HG03565 (cell line): ENCODE data around the gene PSMG3.

Source experiments
- ATAC-seq: cut with Tn5 transposase; IDR thresholded peaks from one replicate; pipeline ENCODE4 v1.9.1; 2021; ENCODE audit warnings: mild to moderate bottlenecking, moderate library complexity; ENCODE audit not compliant: unreplicated experiment

The PSMG3 gene

DNA sequence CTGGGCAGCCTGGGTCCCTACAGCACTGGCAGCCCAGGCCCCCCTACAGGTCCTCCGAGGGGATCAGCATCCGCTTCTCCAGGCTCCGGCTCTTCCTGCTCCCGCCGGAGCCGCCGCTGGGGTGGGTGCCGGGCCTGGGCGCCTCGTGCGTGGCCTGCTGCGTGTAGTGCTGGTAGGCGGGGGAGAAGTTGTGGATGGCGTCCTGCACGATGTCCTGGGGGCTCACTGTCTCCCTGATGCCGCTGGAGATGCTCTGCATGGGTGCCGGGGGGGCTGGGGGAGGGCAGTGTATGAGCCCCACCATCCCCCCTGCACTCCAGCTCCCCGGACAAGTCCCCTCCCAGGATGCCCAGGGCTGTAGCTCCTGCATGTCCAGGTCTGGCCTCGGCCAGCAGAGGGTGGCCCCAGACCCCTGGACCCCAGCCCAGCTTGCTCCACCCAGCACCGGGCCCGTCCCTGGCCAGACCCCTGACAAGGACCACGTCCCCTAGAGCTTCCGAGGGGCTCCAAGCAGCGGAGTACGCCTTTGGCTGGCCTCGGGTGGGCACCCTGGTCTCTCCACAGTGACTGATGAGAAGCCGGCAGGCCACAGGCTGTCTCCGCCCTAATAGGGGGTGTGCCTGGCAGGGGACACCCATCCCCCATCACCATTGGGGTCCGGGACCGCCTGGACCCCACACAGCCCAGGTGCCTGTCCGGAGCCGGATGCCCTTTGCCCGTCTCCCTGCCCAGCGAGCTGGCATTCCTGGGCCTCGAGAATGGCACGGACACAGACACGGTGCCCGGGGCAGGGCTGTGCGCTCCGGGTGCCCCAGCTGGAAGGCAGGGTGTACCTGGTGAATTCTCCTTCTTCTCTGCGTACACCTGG lies 22.7 kb downstream of the PSMG3 start:
- no peak for ATAC-seq

DNA sequence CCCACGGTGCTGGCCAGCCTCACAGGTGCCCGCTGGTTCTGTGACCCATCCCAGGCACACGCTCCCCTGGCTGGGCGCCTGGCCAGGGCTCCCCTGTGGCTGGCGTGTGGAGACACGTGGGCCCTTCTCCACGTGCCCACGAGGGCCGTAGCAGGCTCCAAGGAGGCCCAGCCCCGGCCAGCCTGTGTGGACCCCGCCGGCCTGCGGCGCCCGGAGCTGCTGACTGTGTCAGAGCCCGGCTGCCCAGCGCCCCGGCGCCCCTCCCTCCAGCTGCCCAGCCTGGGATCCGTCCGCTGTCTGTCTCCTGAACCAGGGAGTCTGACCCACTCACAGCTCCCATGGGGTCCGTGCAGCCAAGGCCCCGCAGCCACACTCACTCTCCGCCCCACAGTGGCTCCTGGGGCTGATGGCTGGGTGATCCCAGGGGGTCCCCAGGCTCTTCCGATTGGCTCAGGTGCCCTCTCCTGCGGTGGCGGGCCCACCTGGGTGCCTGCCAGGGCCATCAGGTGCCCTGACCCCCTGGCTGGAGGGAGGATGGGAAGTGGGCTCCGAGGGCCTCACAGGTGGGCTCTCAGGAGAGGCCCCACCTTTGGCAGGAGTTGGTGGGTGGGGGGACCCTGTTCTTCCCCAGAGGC lies 23.4 kb downstream of the PSMG3 start:
- ATAC-seq, result no peak

DNA sequence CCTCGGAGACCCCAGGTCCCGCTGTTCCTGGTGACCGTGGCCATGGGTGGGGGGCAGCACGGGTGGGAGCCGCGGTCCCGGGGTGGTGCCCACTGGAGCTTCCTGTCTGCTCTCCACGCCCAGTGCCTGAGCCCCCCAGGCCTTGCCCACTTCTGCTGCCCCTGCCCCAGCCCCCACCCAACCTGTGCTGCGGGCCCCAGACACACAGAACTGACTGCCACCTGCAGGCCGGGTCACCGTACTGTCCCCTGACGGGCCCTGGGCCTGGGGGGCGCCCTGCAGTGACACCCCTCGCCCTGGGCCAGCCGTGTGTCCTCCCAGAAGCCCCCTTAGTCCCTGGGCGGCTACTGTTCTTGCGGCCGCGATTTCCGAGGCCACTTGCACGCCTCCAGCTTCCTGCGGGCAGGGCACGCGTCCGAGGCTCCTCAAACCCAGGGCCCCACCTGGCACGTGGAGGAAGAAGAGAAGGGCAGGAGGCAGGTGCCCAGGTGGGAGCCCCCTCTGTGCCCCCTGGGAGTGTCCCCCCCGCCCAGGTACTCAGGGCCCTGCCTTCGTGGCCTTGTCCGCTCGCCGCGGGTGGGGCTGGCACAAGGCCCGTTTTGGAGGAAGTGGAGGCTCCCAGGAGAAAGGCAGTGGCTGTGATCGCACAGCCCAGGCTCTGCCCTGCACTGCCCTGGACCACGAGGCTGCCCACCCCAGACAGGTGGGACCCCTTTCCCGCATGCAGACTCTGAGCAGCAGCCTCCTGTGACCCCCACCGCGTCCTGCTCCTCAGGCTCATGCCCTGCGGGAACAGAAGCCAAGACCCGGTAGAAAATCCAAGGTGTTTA lies 24.2 kb downstream of the PSMG3 start:
- ATAC-seq, result no peak

DNA sequence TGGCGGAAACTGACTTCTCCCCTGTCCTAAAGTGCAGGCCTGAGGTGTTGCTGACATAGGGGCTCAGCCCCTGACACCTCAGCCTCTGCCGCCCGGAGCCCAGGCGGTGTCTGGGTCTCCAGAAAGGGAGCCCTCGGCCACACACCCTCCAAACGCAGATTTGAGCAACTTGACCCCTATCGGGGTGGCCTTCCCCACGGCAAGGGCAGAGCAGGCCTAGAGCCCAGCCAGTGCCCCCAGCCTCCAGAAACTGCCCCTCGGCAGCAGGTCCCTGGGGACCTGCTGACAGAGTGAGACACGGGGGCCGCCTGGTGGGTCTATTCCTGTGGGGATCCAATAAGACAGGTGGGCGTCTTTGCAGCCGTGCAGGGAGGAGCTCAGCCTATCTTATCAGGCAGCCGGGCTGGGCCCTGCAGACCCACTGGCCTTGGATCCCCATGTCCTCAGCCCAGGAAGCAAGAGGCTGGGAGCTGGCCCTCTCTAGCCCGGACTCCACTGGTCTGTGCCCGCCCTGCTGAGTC lies 24.9 kb downstream of the PSMG3 start:
- ATAC-seq, result no peak

DNA sequence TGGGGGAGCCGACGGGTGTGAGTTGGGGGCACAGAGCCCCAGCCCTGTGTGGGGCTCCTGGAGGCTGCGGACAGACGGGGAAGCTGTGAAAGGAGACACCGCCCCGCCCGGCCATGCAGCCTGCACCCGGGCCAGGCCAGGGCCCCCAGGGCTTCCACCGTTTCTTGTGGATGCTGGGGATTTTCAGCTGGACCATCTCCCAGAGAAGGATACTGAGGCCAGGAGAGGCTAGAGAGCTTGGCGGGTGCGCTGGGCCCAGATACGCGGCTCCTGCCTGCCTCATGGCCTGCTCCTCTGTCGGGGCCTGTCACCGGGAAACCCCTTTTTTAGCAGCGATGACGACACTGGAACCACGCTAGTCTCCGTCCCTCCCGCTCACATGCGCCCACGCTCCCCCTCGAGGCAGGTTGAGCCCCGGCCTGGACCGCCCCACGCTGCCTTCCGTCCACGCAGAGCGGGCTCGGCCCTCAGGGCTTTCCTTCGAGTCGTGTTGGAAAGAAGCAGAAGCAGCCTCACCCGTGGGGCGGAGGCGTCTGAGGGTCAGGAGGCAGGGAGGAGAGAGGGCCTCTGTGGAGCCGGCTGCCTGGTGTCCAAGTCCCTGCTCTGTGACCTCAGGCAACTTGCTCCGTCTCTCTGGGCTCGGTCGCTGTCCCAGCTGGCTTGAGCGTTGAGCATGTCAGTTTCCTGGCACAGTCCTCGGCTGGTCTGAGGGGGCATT lies 25.5 kb downstream of the PSMG3 start:
- ATAC-seq, result no peak

DNA sequence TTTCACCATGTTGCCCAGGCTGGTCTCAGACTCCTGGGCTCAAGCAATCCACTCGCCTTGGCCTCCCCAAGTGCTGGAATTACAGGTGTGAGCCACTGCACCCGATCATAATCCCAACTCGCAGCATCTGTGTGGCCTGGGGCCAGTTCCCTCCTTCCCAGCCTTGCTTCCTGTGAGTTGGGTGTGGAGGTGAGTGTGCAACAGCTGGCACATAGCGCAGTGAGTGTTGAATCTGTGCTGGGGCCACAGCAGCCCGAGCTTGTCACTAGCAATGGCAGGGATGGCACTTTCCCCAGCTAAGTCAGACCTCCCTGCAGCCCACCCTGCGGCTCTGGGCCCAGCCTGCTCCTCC lies 26.0 kb downstream of the PSMG3 start:
- no peak for ATAC-seq

DNA sequence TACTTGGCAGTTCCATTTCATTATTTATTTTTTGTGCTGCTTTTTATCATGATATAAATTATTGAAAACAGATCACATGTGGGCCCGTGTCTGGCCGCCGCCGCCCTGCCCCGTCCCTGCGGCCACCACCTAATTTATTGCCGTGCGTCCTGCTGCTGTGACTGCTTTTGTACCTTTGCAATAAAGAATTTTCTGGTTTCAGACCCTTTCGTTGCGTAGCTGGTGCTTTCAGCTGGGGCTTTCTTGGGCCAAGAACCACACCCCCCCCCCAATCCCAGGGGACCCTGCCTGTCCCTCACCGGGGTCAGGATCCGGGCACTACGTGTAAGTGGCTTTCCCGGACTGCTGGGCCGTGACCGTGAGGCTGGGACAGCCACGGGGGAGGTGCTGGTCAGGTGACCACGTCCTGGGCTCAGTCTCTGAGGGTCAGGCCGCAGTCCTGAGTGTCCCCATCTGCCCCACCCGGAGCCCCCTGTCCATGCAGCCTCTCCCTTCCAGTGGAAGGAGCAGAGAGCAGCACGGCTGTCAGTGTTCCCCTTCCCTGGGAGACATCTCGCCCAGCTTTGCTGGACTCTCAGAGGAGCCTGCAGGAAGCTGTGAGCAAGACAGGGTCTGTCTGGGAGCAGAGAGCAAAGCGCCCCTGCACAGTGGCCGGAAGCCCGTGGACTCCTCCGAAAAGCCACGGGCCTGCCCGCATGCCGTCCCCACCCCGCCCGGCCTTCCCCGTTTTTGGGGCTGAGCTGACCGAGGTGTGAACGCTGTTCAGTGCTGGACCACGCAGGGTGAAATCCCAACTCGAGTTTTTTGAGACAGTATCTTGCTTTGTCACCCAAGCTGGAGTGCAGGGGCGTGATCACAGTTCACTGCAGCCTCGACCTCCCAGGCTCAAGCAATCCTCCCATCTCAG lies 26.7 kb downstream of the PSMG3 start:
- no peak for ATAC-seq

DNA sequence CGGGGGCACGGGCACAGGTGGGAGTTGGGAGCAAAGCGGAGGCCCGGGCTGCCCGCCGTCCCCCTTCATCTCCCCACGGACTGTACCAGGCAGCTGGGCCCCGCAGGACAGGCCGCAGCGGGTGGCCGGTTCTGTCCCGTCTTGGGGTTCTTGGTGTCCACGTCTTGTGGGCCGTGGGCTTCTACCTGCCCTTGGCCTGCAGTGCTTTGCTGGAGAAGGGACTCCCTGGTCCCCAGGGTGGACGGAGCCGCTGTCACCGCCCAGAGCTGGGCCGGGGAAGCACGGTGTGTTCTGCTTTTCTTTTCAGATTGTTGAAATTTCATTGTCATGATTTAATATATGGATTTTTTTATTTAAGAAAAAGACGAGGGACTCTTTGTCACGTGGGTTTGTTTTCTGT lies 27.5 kb downstream of the PSMG3 start:
- no peak for ATAC-seq

DNA sequence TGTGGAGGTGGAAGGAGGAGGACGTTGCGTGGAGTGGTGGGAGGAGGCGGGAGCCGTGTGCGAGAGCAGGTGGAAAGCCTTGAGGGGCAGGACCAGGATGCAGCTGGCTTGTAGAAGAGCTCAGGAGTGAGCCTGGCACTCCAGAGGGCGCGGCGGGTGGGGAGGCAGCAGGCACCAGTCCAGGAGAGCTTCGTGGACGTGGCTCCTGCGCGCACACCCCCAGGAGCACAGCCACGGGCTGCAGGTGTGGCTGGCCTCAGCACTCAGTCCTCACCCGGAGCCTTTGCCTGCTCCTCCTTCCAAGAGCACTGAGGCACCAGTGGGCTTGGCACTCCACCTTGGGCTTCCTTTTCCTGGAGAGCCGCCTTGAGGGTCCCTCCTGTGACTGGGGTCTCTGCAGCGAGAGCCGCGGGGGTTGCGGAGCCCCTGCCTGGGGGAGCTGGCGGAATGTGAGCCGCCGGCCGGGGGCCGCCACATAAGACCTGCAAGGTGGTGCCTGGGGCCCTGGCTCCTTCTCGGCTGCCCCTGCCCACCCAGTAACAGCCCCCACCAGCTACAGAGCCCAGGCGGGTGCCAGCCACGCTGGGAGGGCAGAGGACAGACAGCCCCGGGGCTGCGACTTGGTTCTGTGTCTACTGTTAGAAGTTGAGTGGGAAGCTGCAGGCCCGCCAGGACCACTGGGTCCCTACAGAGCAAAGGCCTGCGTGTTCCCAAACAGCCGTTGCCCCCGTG lies 28.2 kb downstream of the PSMG3 start:
- no peak for ATAC-seq

DNA sequence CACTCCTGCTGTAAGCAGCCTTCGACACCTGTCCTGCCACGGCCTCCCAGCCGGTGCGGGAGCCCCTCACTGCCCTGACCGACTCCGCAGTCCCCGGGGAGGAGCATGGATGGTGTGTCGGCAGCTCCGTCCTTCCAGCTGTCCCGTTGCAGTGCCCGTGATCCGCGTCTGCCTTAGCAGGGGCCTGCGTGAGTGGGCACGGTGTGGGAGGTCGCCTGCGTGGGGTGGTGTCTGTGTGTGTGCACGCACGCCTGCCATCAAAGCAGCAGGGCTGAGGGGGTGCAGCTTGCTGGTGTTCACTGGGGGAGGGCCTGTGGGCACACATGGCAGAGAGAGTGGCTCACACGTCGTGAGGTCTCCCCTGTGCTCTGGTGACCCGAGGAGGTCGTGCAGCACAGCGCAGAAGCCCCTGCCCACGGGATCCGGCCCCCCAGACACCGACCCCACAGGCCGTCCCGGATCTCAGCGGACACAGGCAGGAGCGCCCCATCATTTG lies 29.0 kb downstream of the PSMG3 start:
- ATAC-seq, result no peak

DNA sequence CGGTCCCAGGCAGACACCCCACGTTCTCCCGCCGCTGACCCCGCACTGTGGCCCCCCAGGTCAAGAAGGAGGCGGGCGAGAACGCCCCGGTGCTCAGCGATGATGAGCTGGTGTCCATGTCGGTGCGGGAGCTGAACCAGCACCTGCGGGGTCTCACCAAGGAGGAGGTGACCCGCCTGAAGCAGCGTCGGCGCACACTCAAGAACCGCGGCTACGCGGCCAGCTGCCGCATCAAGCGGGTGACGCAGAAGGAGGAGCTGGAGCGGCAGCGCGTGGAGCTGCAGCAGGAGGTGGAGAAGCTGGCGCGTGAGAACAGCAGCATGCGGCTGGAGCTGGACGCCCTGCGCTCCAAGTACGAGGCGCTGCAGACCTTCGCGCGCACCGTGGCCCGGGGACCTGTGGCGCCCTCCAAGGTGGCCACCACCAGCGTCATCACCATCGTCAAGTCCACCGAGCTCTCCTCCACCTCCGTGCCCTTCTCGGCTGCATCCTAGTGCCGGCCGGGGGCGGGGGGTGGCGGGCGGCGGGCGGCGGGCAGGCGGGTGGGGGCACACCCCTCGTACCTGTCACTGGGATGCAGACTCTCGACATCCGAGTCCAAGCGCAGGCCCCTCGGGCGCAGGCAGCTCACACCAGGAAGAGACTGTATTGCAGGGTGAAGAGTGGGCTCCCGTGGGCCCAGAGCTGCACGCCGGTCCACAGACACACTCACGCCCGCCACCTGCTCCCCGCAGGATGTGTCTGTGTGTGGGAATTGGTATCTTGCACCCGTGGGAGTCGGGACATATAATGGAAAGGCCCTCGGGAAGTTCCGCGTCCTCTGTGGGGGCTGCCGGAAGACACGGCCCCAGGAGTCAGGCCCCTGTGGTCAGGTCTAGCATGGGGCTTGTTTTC lies 29.7 kb downstream of the PSMG3 start:
- ATAC-seq, result no peak

DNA sequence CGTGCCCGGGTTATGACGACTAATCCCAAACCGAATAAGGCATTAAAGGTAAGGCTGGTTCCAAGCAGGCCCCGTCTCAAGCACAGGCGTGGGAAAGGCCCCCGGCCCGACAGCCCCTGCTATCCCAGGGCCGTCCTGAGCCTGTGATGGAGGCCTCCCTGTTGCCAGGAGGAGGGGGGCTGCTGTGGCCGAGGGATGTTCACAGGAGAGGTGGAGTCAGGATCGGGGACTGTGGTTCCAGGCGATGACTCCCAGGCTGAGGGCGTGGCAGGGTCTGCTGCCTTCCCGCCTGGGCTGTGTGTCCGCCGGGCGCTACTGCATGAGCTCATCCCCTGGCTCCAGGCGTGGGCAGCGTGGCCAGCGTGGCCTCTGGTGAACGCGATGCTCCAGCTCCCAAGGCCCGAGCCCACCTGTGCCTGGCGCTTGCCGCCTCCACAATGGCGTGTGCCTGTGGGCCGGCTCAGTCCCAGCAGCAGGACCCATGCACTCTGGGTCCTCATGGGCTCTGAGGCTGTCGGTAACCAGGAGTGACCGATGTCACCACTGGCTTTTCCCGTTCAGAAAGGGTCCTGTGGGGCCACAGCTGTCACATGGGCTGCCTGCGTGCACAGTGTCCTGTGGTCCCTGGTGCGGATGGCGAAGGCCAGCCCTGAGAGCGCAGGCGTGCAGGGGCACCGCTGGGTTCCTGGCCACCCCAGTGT lies 30.5 kb downstream of the PSMG3 start:
- ATAC-seq, result no peak

DNA sequence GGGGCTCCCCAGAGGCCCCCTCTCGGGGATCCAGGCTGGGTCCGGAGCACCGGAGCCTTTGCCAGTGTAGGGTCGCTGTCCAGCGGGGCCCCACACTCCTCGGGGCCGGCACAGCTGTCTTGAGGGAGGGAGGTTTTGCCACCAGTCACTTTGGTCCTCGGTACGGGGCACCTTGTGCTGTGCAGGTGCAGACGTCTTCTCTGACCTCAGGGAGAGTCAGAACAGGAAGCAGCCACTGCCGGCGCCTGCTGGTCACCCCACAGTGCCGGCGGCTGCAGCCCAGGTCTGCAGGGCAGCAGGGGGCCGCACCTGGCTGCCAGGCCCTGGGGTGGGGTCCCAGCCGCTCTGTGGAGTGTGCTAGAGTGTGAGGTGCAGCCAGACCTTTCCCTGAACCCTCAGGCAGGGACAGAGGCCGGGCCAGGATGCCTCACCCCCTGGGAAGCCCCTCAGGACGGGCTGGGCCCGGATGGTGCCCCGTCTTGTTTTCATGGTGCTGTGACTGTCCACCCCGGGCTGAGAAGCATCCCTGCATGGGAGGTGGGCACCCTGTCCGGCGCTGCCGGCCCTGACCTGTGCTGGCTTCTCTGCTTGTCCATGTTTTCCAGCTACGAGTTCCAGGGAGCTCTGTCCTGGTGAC lies 31.2 kb downstream of the PSMG3 start:
- no peak for ATAC-seq

DNA sequence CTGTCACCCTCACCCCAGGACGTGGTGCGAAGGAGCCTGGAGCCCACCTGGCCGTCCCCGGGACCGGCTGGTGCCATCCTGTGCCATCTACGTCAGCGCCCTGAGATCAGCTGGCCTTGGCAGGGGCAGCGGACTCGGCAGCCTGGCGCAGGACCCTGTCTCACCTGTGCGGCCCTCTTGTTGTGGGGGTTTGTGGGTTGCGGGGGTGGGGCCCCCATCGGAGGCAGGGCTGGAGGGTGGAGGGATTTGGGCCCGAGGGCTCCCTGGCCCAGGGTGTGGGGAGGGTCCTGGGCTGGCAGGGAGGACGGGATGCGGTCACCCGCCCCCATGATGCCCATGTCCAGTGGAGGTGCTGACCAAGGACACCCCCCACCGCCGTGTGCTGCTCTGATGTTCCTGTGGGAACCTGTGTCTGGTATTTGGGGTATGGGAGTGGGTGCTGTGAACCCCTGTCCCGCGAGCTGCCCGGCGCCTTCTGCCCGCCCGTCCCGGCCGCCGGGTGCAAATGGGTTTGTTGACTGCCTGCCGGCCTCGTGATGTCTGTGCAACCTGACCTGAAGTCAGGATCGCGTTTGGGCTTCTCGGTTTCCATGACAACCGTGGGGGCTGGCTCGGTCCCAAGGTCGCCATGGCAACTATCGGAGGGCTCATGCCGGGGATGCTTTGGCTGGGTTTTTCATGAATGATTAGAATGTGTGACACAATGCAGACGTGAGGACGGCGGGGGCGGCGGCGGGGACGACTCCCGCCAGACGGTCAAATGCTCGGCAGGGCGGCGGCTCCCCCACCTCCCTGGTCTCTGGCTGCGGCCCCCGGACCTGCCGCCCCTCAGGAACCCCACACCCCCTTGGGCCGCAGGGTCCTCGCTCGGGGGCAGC lies 32.1 kb downstream of the PSMG3 start:
- ATAC-seq, result no peak

DNA sequence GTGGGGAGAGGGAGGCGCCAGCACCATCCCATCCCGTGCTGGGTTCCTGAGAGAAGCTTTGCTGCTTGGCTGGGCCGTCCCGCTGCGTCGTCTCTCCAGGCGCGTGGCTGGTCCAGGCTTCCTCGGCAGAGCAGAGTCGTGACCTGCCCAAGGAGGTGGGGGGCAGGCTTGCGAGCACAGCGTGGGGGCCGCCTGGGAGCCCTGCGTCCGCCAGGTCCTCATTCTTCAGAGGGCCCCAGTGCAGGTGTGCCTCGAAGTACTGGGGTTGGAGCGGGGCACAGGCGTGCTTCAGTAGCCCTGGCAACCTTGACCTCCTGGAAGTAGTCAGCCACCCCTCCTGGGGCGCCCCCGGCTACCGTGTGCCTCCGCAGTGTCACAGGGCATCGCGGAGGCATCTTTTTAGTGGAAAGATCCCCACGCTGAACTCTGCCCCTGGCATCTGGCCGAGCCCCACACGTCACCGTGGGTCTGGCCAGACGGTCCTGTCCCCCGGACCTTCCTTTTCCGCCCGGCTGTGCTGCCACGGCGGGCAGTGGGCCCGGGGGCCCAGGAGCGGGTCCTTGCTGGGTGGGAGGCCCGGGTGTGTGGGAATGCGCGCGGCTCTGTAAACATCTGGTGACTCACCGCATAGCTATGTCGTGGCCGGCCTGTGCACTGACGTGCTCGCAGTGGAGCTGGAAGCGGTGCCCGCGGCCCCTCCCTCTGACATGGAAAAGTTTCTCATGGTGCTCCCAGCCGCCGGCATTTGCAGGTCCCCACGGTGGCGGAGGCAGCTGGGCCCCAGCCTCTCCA lies 32.9 kb downstream of the PSMG3 start:
- ATAC-seq, result no peak
